Measurements from ENCODE around the gene WDR36. TPM values are rescaled to one million over a fixed set of nuclear protein-coding genes. Genes with fewer than 3 reads are reported as not detected.

The WDR36 gene
- total and polyA plus RNA-seq, 10 of the 15 experiments (the other 5 are each of a cell fraction or from before 2014, with no cell fraction given), result 13.3 to 61.8 (median 47.0) TPM

GRCh38 chr5:111165058-111165457, 72.9 kb downstream of the WDR36 start:
- intact Hi-C loops (cut with micrococcal nuclease; ENCODE audit: unreplicated experiment), result no loop called here
- Histone ChIP-seq H3K36me3 (ENCODE audit: control insufficient read depth in 2 of 2, insufficient read depth in 2 of 2, low read length in 1 of 2) (no peaks in the 10 kb centered on the region), H3K4me2 (ENCODE audit: control insufficient read depth, insufficient read depth) (no peak overlapping the region), H3K27me3 (replicated peaks in 1 of 2; ENCODE audit: control insufficient read depth in 2 of 2, insufficient read depth in 2 of 2, low read length in 1 of 2) (no peaks in the 10 kb centered on the region), H3K9me3 (replicated peaks; ENCODE audit: control insufficient read depth, insufficient read depth, low read length) (no peaks in the 10 kb centered on the region), H4K20me1 (ENCODE audit: control insufficient read depth, insufficient read depth) (no peaks in the 10 kb centered on the region), H3K4me3 (no peak overlapping the region), H3K4me1 (ENCODE audit: control insufficient read depth, insufficient read depth, low read length) (no peaks in the 10 kb centered on the region), H3K27ac (ENCODE audit: control insufficient read depth, insufficient read depth) (no peak overlapping the region), H3K9ac (ENCODE audit: control insufficient read depth, insufficient read depth, low read length) (no peak overlapping the region), H3K79me2 (ENCODE audit: control insufficient read depth, insufficient read depth, low read length) (no peaks in the 10 kb centered on the region), H2AFZ (ENCODE audit: control insufficient read depth, low read depth, low read length) (no peak overlapping the region)
- no peak for TF ChIP-seq STAT1 (conservative IDR thresholded peaks at IDR 0.05)
- ATAC-seq (no peak), FAIRE-seq (no peak), DNase-seq (ENCODE audit: low read depth, low spot score) (no peak)
- WGBS (ENCODE audit: insufficient coverage, insufficient replicate concordance, low lambda C conversion rate, missing lambda C conversion rate), result 45% methylated on average over 2 of the region's 2 CpGs
- CTCF ChIA-PET, result interaction anchor here (3.4 kb wide), 1 partner anchor 114 kb away, joined by 23 read pairs; no protein-coding TSS in a partner anchor
- POLR2A ChIA-PET, result no interaction called here
- SMC1A ChIA-PET (ENCODE audit: uncharacterized antibody, unreplicated experiment), result interaction anchor here (1.0 to 17.1 kb wide), 6 partner anchors 9 to 114 kb away, joined by 3 to 324 read pairs (median 4); no protein-coding TSS in a partner anchor
- in situ Hi-C loops (cut with MboI), result loop anchor here (10.0 kb wide), 2 partner anchors 310 to 980 kb away; no protein-coding TSS in a partner anchor
- RAD21 ChIA-PET (ENCODE audit: unreplicated experiment), result interaction anchor here (10.7 kb wide), 1 partner anchor 115 kb away, joined by 198 read pairs; no protein-coding TSS in a partner anchor
- BruUV-seq (replicated peaks), result no TSS peak

GRCh38 chr5:111167551-111167950, 75.4 kb downstream of the WDR36 start:
- DNase-seq (ENCODE audit: low read depth, low spot score) (no peak), FAIRE-seq (no peak), ATAC-seq (no peak)
- Histone ChIP-seq H3K4me1 (ENCODE audit: control insufficient read depth, insufficient read depth, low read length) (no peaks in the 10 kb centered on the region), H3K79me2 (ENCODE audit: control insufficient read depth, insufficient read depth, low read length) (no peaks in the 10 kb centered on the region), H3K27me3 (replicated peaks in 1 of 2; ENCODE audit: control insufficient read depth in 2 of 2, insufficient read depth in 2 of 2, low read length in 1 of 2) (no peaks in the 10 kb centered on the region), H4K20me1 (ENCODE audit: control insufficient read depth, insufficient read depth) (no peaks in the 10 kb centered on the region), H3K4me3 (no peak overlapping the region), H3K9ac (ENCODE audit: control insufficient read depth, insufficient read depth, low read length) (no peak overlapping the region), H3K9me3 (replicated peaks; ENCODE audit: control insufficient read depth, insufficient read depth, low read length) (no peaks in the 10 kb centered on the region), H3K36me3 (ENCODE audit: control insufficient read depth in 2 of 2, insufficient read depth in 2 of 2, low read length in 1 of 2) (no peaks in the 10 kb centered on the region), H3K27ac (ENCODE audit: control insufficient read depth, insufficient read depth) (no peak overlapping the region), H3K4me2 (ENCODE audit: control insufficient read depth, insufficient read depth) (no peak overlapping the region), H2AFZ (ENCODE audit: control insufficient read depth, low read depth, low read length) (no peak overlapping the region)
- SMC1A ChIA-PET (ENCODE audit: uncharacterized antibody, unreplicated experiment), result interaction anchor here (4.2 to 17.1 kb wide), 2 partner anchors 8 to 112 kb away, joined by 28 to 324 read pairs; no protein-coding TSS in a partner anchor
- TF ChIP-seq CHD4 (IDR thresholded peaks at IDR 0.05), result no peak
- BruUV-seq (replicated peaks), result no TSS peak
- intact Hi-C loops (cut with micrococcal nuclease; ENCODE audit: unreplicated experiment), result no loop called here
- CTCF ChIA-PET, result interaction anchor here (4.3 kb wide), 1 partner anchor 111 kb away, joined by 22 read pairs; no protein-coding TSS in a partner anchor
- POLR2A ChIA-PET, result interaction anchor here (0.5 to 0.6 kb wide), 2 partner anchors 56 to 99 kb away, joined by 3 to 4 read pairs; no protein-coding TSS in a partner anchor
- in situ Hi-C loops (cut with MboI), result loop anchor here (10.0 kb wide), 2 partner anchors 307 to 977 kb away; no protein-coding TSS in a partner anchor
- RAD21 ChIA-PET (ENCODE audit: unreplicated experiment), result interaction anchor here (3.1 kb wide), 1 partner anchor 110 kb away, joined by 22 read pairs; no protein-coding TSS in a partner anchor
- WGBS (ENCODE audit: insufficient coverage, insufficient replicate concordance, low lambda C conversion rate, missing lambda C conversion rate), result 25% methylated on average over 2 of the region's 2 CpGs

Measured in GM12878 (cell line).